Activated naive CD4-positive, alpha-beta T cell treated with anti-CD3 and anti-CD28 coated beads for 36 hours (primary cell): ENCODE measurements around the gene ARHGAP9. TPM values are rescaled to one million over a fixed set of nuclear protein-coding genes. Genes with fewer than 3 reads are reported as not detected.

Source experiments
- CTCF ChIA-PET: fragments of 350-600 bp; sonication (Branson Sonifier 250); formaldehyde crosslinking; loops from one replicate; lab custom pipeline; 2021; ENCODE audit warnings: antibody characterized with exemption; lab: Charles Lee
- DNase-seq: peaks from one replicate; pipeline ENCODE4 v3.0.0-alpha.2; 2020
- H3K27ac Mint-ChIP-seq: one replicate; pipeline ENCODE4 v1.8.0; 2021; ENCODE audit warnings: mild to moderate bottlenecking, mixed read lengths
- H3K27me3 Mint-ChIP-seq: one replicate; pipeline ENCODE4 v1.8.0; 2021; ENCODE audit warnings: low read depth, mixed read lengths
- H3K36me3 Mint-ChIP-seq: one replicate; pipeline ENCODE4 v1.8.0; 2021; ENCODE audit warnings: low read depth, mixed read lengths
- H3K4me1 Mint-ChIP-seq: one replicate; pipeline ENCODE4 v1.8.0; 2021; ENCODE audit warnings: low read depth, mixed read lengths
- H3K4me3 Mint-ChIP-seq: one replicate; pipeline ENCODE4 v1.8.0; 2021; ENCODE audit warnings: mild to moderate bottlenecking, moderate library complexity, mixed read lengths
- H3K9me3 Mint-ChIP-seq: one replicate; pipeline ENCODE4 v1.8.0; 2021; ENCODE audit warnings: mixed read lengths
- intact Hi-C: fragments of 100-400 bp; cut with micrococcal nuclease; formaldehyde crosslinking; loops from one replicate; pipeline ENCODE4 v1.15.1; 2023
- total RNA-seq, 2 experiments: library from RNA; stranded (reverse); gene quantifications; one replicate each; pipeline ENCODE4 v1.2.3, GENCODE V29; 2021

Gene ARHGAP9
- total RNA-seq, 2 experiments from 2014 or later: 95.9 to 97.9 TPM

GRCh38 chr12:57465030-57465746, 14.5 kb downstream of the ARHGAP9 start:
- intact Hi-C loops: no loop called here
- Mint-ChIP-seq H3K36me3 (peaks cover 2% of the 10 kb centered on the region), H3K4me3 (no peak overlapping the region)

GRCh38 chr12:57464569-57464968, 15.1 kb downstream of the ARHGAP9 start:
- no peak for DNase-seq
- Mint-ChIP-seq H3K27me3 (peaks cover 9% of the 10 kb centered on the region), H3K9me3 (no peaks in the 10 kb centered on the region), H3K27ac (no peak overlapping the region), H3K4me3 (no peak overlapping the region), H3K36me3 (peaks cover 2% of the 10 kb centered on the region), H3K4me1 (peaks cover 34% of the 10 kb centered on the region)
- CTCF ChIA-PET: interaction anchor here (0.6 to 9.9 kb wide), 5 partner anchors 9 to 200 kb away, joined by 3 to 207 read pairs (median 11); partner anchors contain the start of genes ARHGAP9 and INHBE
- intact Hi-C loops: no loop called here

More at GRCh38 chr12:57465030-57465746, 14.5 kb downstream of the ARHGAP9 start:
- Mint-ChIP-seq H3K9me3 (no peaks in the 10 kb centered on the region), H3K27me3 (peaks cover 8% of the 10 kb centered on the region), H3K4me1 (peaks cover 33% of the 10 kb centered on the region), H3K27ac (no peak overlapping the region)
- CTCF ChIA-PET: interaction anchor here (0.6 to 9.9 kb wide), 5 partner anchors 10 to 200 kb away, joined by 3 to 207 read pairs (median 7); partner anchors contain the start of genes ARHGAP9 and INHBE
- no peak for DNase-seq

- H3K4me3 Mint-ChIP-seq: no peak overlapping the region
- peaks cover 43% of the 10 kb centered on the region for H3K4me1 Mint-ChIP-seq
- no peaks in the 10 kb centered on the region for H3K9me3 Mint-ChIP-seq
- peaks cover 2% of the 10 kb centered on the region for H3K36me3 Mint-ChIP-seq
- H3K27me3 Mint-ChIP-seq: peaks cover 9% of the 10 kb centered on the region
- intact Hi-C loops: loop anchor here (1.0 kb wide), 3 partner anchors 13 to 220 kb away; no protein-coding TSS in a partner anchor
- no peak for DNase-seq
- H3K27ac Mint-ChIP-seq: no peak overlapping the region
- CTCF ChIA-PET: interaction anchor here (0.7 to 9.9 kb wide), 11 partner anchors 9 to 220 kb away, joined by 3 to 207 read pairs (median 6); partner anchors contain the start of genes ARHGAP9 and INHBC
Observed at GRCh38 chr12:57462912-57463253, 16.8 kb downstream of the ARHGAP9 start.

GRCh38 chr12:57462251-57462911, 17.3 kb downstream of the ARHGAP9 start:
- Mint-ChIP-seq H3K36me3 (no peaks in the 10 kb centered on the region), H3K4me3 (peak overlapping the region; percentile 79), H3K9me3 (no peaks in the 10 kb centered on the region), H3K4me1 (peaks cover 47% of the 10 kb centered on the region), H3K27ac (peak overlapping the region; percentile 19), H3K27me3 (peaks cover 9% of the 10 kb centered on the region)
- peak; percentile 95 for DNase-seq
- CTCF ChIA-PET: interaction anchor here (0.6 to 9.9 kb wide), 13 partner anchors 9 to 279 kb away, joined by 3 to 207 read pairs (median 4); partner anchors contain the start of genes ARHGAP9 and INHBC
- intact Hi-C loops: loop anchor here (1.0 kb wide), 3 partner anchors 14 to 219 kb away; no protein-coding TSS in a partner anchor

- no peaks in the 10 kb centered on the region for H3K9me3 Mint-ChIP-seq
- no peaks in the 10 kb centered on the region for H3K36me3 Mint-ChIP-seq
- peaks cover 9% of the 10 kb centered on the region for H3K27me3 Mint-ChIP-seq
- H3K4me1 Mint-ChIP-seq: peaks cover 49% of the 10 kb centered on the region
- no peak overlapping the region for H3K27ac Mint-ChIP-seq
- peak overlapping the region; percentile 79 for H3K4me3 Mint-ChIP-seq
- intact Hi-C loops: loop anchor here (1.0 kb wide), 3 partner anchors 14 to 219 kb away; no protein-coding TSS in a partner anchor
- CTCF ChIA-PET: interaction anchor here (0.6 to 9.9 kb wide), 13 partner anchors 10 to 279 kb away, joined by 3 to 207 read pairs (median 6); partner anchors contain the start of gene ARHGAP9
- DNase-seq: no peak
Observed at GRCh38 chr12:57461917-57462250, 17.8 kb downstream of the ARHGAP9 start.

GRCh38 chr12:57461276-57461916, 18.3 kb downstream of the ARHGAP9 start:
- intact Hi-C loops: no loop called here
- Mint-ChIP-seq H3K27me3 (peaks cover 9% of the 10 kb centered on the region), H3K36me3 (no peaks in the 10 kb centered on the region), H3K4me1 (peaks cover 49% of the 10 kb centered on the region), H3K9me3 (no peaks in the 10 kb centered on the region), H3K4me3 (peak overlapping the region; percentile 79), H3K27ac (no peak overlapping the region)
- peak; percentile 31 for DNase-seq
- CTCF ChIA-PET: interaction anchor here (0.6 to 9.9 kb wide), 11 partner anchors 8 to 247 kb away, joined by 3 to 207 read pairs (median 6); partner anchors contain the start of gene ARHGAP9

- H3K27ac Mint-ChIP-seq: no peak overlapping the region
- peak overlapping the region; percentile 79 for H3K4me3 Mint-ChIP-seq
- H3K4me1 Mint-ChIP-seq: peaks cover 52% of the 10 kb centered on the region
- no peak for DNase-seq
- H3K9me3 Mint-ChIP-seq: no peaks in the 10 kb centered on the region
- CTCF ChIA-PET: interaction anchor here (0.6 to 9.9 kb wide), 8 partner anchors 9 to 284 kb away, joined by 4 to 207 read pairs (median 5); partner anchors contain the start of genes ARHGAP9 and TSPAN31
- no peaks in the 10 kb centered on the region for H3K36me3 Mint-ChIP-seq
- H3K27me3 Mint-ChIP-seq: peaks cover 9% of the 10 kb centered on the region
- intact Hi-C loops: no loop called here
Observed at GRCh38 chr12:57460841-57461275, 18.8 kb downstream of the ARHGAP9 start.

- H3K9me3 Mint-ChIP-seq: no peaks in the 10 kb centered on the region
- no peak overlapping the region for H3K27ac Mint-ChIP-seq
- DNase-seq: peak; percentile 36
- H3K4me3 Mint-ChIP-seq: peak overlapping the region; percentile 59
- H3K27me3 Mint-ChIP-seq: peaks cover 9% of the 10 kb centered on the region
- no peaks in the 10 kb centered on the region for H3K36me3 Mint-ChIP-seq
- intact Hi-C loops: no loop called here
- H3K4me1 Mint-ChIP-seq: peaks cover 56% of the 10 kb centered on the region
- CTCF ChIA-PET: interaction anchor here (0.9 to 9.9 kb wide), 7 partner anchors 9 to 285 kb away, joined by 4 to 207 read pairs (median 6); partner anchors contain the start of genes ARHGAP9 and TSPAN31
Observed at GRCh38 chr12:57460468-57460784, 19.2 kb downstream of the ARHGAP9 start.

- no peak for DNase-seq
- CTCF ChIA-PET: interaction anchor here (0.9 to 11.0 kb wide), 19 partner anchors 10 to 285 kb away, joined by 3 to 207 read pairs (median 7); partner anchors contain the start of genes ARHGAP9, DCTN2, SHMT2 and TSPAN31
- no peaks in the 10 kb centered on the region for H3K9me3 Mint-ChIP-seq
- peaks cover 9% of the 10 kb centered on the region for H3K27me3 Mint-ChIP-seq
- H3K4me1 Mint-ChIP-seq: peaks cover 59% of the 10 kb centered on the region
- H3K4me3 Mint-ChIP-seq: peak within 1 kb of the TSS; percentile 95
- H3K27ac Mint-ChIP-seq: peak within 1 kb of the TSS; percentile 97
- intact Hi-C loops: loop anchor here (1.0 to 5.0 kb wide), 13 partner anchors 18 to 437 kb away; partner anchors contain the start of genes B4GALNT1, DCTN2, DDIT3 and R3HDM2
- no peaks in the 10 kb centered on the region for H3K36me3 Mint-ChIP-seq
Observed at GRCh38 chr12:57459750-57460467, 19.8 kb downstream of the ARHGAP9 start, which contains the start of gene GLI1. GLI1 (plus strand) TSS chr12:57459785; CDS start chr12:57463692, 3,907 bp downstream.

GRCh38 chr12:57459055-57459749, 20.5 kb downstream of the ARHGAP9 start:
- CTCF ChIA-PET: interaction anchor here (0.6 to 11.0 kb wide), 49 partner anchors 9 to 1503 kb away, joined by 3 to 207 read pairs (median 4); partner anchors contain the start of genes ARHGAP9, DCTN2 and SHMT2

More at GRCh38 chr12:57459055-57459749, 20.5 kb downstream of the ARHGAP9 start:
- Mint-ChIP-seq H3K27ac (peak overlapping the region; percentile 97), H3K4me1 (peaks cover 53% of the 10 kb centered on the region), H3K4me3 (peak overlapping the region; percentile 95), H3K27me3 (peaks cover 9% of the 10 kb centered on the region), H3K36me3 (no peaks in the 10 kb centered on the region), H3K9me3 (no peaks in the 10 kb centered on the region)
- DNase-seq: peak; percentile 97
- intact Hi-C loops: loop anchor here (1.0 to 5.0 kb wide), 13 partner anchors 19 to 438 kb away; partner anchors contain the start of genes B4GALNT1, DCTN2, DDIT3 and R3HDM2
